HEK293 (cell line): ENCODE results near the gene FAAH.
A peak's percentile ranks its signal among the peaks of the same experiment; 100 is the strongest.

Experiments used
- CTCF ChIA-PET: fragments of 350-600 bp; formaldehyde crosslinking; extraction: SDS; loops from one replicate; lab custom pipeline; 2021; ENCODE audit warnings: antibody characterized with exemption; lab: Yijun Ruan, JAX
- POLR2A ChIA-PET: fragments of 300-600 bp; formaldehyde crosslinking; extraction: SDS; loops from one replicate; lab custom pipeline; 2020; ENCODE audit warnings: antibody characterized with exemption, inconsistent platforms; lab: Yijun Ruan, JAX
- H3K27ac ChIP-seq: fragments of 200-500 bp; sonication (Bioruptor generic); 2 replicates; pipeline ENCODE4 v1.5.1; 2014; ENCODE audit warnings: low read depth, low read length, control low read depth, inconsistent platforms; ENCODE audit errors: extremely low read depth
- H3K36me3 ChIP-seq, 2 experiments: fragments of 200-500 bp in 1 of 2; sonication (Bioruptor generic) in 1 of 2; 1 replicate in 1 of 2; 2 replicates in 1 of 2; pipeline ENCODE4 v1.5.1; 2014 to 2017; ENCODE audit warnings: inconsistent platforms in 2 of 2, low read length in 2 of 2; ENCODE audit not compliant: control insufficient read depth in 2 of 2, insufficient read depth in 1 of 2
- H3K4me1 ChIP-seq: fragments of 200-500 bp; sonication (Bioruptor generic); 2 replicates; pipeline ENCODE4 v1.5.1; 2014; ENCODE audit warnings: mild to moderate bottlenecking, low read length, inconsistent platforms; ENCODE audit not compliant: control insufficient read depth, insufficient read depth
- H3K4me3 ChIP-seq: 2 replicates; pipeline ENCODE4 v1.5.1; 2011; ENCODE audit warnings: low read depth, mild to moderate bottlenecking, control low read depth, low read length, moderate library complexity
- H3K9me3 ChIP-seq: fragments of 200-500 bp; sonication (Bioruptor generic); 2 replicates; pipeline ENCODE4 v1.5.1; 2014; ENCODE audit warnings: low read depth, low read length, inconsistent platforms; ENCODE audit not compliant: control insufficient read depth, insufficient read depth
- EGR2 ChIP-seq: fragments of 450-650 bp; formaldehyde crosslinking; IDR thresholded peaks from 2 replicates; pipeline ENCODE4 v1.5.1; 2016; ENCODE audit warnings: low read depth, missing biosample characterization, missing genetic modification characterization
- ELK4 ChIP-seq: IDR thresholded peaks from 2 replicates; pipeline ENCODE4 v1.6.1; 2011; ENCODE audit warnings: mild to moderate bottlenecking, low read depth, low read length, borderline replicate concordance
- GFI1B ChIP-seq: fragments of 450-650 bp; formaldehyde crosslinking; IDR thresholded peaks from 2 replicates; pipeline ENCODE4 v1.5.1; 2016; ENCODE audit warnings: missing biosample characterization, missing genetic modification characterization
- GLI2 ChIP-seq: fragments of 450-650 bp; formaldehyde crosslinking; IDR thresholded peaks from 2 replicates; pipeline ENCODE4; 2017; ENCODE audit warnings: missing biosample characterization, missing genetic modification characterization, low read depth, borderline replicate concordance
- HOXC10 ChIP-seq: sonication (generic); formaldehyde crosslinking; IDR thresholded peaks from 2 replicates; pipeline ENCODE4 v1.8.1; 2023; ENCODE audit warnings: mild to moderate bottlenecking, missing genetic modification reagents
- PRDM1 ChIP-seq: fragments of 450-650 bp; formaldehyde crosslinking; IDR thresholded peaks from 2 replicates; pipeline ENCODE4; 2016; ENCODE audit warnings: missing biosample characterization, missing genetic modification characterization
- SP7 ChIP-seq: fragments of 450-650 bp; formaldehyde crosslinking; IDR thresholded peaks from 2 replicates; pipeline ENCODE4 v1.5.1; 2016; ENCODE audit warnings: missing biosample characterization, missing genetic modification characterization
- ZFHX2 ChIP-seq: fragments of 450-650 bp; formaldehyde crosslinking; conservative IDR thresholded peaks from 2 replicates; pipeline ENCODE4 v1.5.1; 2016; ENCODE audit warnings: missing biosample characterization, missing genetic modification characterization
- ZFP41 ChIP-seq: fragments of 450-650 bp; formaldehyde crosslinking; IDR thresholded peaks from 2 replicates; pipeline ENCODE4 v1.5.1; 2016; ENCODE audit warnings: missing biosample characterization, missing genetic modification characterization, borderline replicate concordance
- ZNF121 ChIP-seq: fragments of 450-650 bp; formaldehyde crosslinking; IDR thresholded peaks from 2 replicates; pipeline ENCODE4 v1.5.1; 2016; ENCODE audit warnings: missing biosample characterization, missing genetic modification characterization
- ZNF174 ChIP-seq: fragments of 450-650 bp; formaldehyde crosslinking; IDR thresholded peaks from 2 replicates; pipeline ENCODE4 v1.5.0; 2017; ENCODE audit warnings: missing biosample characterization, mild to moderate bottlenecking, missing genetic modification characterization
- ZNF214 ChIP-seq: fragments of 450-650 bp; formaldehyde crosslinking; IDR thresholded peaks from 2 replicates; pipeline ENCODE4 v1.5.1; 2017; ENCODE audit warnings: missing biosample characterization, mild to moderate bottlenecking, missing genetic modification characterization, borderline replicate concordance
- ZNF23 ChIP-seq: fragments of 450-650 bp; formaldehyde crosslinking; IDR thresholded peaks from 2 replicates; pipeline ENCODE4 v1.5.1; 2016; ENCODE audit warnings: missing biosample characterization, missing genetic modification characterization, borderline replicate concordance
- ZNF24 ChIP-seq: fragments of 450-650 bp; formaldehyde crosslinking; IDR thresholded peaks from 2 replicates; pipeline ENCODE4 v1.5.1; 2016; ENCODE audit warnings: missing biosample characterization, missing genetic modification characterization
- ZNF292 ChIP-seq: fragments of 450-650 bp; formaldehyde crosslinking; IDR thresholded peaks from 2 replicates; pipeline ENCODE4 v1.5.1; 2016; ENCODE audit warnings: low read depth, missing biosample characterization, missing genetic modification characterization, borderline replicate concordance
- ZNF324 ChIP-seq: fragments of 450-650 bp; formaldehyde crosslinking; IDR thresholded peaks from 2 replicates; pipeline ENCODE4 v1.5.1; 2016; ENCODE audit warnings: missing biosample characterization, missing genetic modification characterization
- ZNF391 ChIP-seq: fragments of 450-650 bp; formaldehyde crosslinking; IDR thresholded peaks from 2 replicates; pipeline ENCODE4 v1.5.1; 2016; ENCODE audit warnings: low read depth, missing biosample characterization, missing genetic modification characterization, borderline replicate concordance
- ZNF488 ChIP-seq: fragments of 450-650 bp; formaldehyde crosslinking; IDR thresholded peaks from 2 replicates; pipeline ENCODE4 v1.5.1; 2016; ENCODE audit warnings: missing biosample characterization, missing genetic modification characterization
- ZNF510 ChIP-seq: fragments of 450-650 bp; formaldehyde crosslinking; IDR thresholded peaks from 2 replicates; pipeline ENCODE4 v1.5.1; 2018; ENCODE audit warnings: mild to moderate bottlenecking, missing genetic modification characterization, missing biosample characterization; ENCODE audit not compliant: insufficient replicate concordance
- ZNF555 ChIP-seq: fragments of 450-650 bp; formaldehyde crosslinking; conservative IDR thresholded peaks from 2 replicates; pipeline ENCODE4 v1.5.1; 2017; ENCODE audit warnings: missing biosample characterization, mild to moderate bottlenecking, missing genetic modification characterization, inconsistent platforms
- ZNF560 ChIP-seq: fragments of 450-650 bp; formaldehyde crosslinking; IDR thresholded peaks from 2 replicates; pipeline ENCODE4 v1.5.1; 2017; ENCODE audit warnings: missing biosample characterization, missing genetic modification characterization, borderline replicate concordance
- ZNF585B ChIP-seq: fragments of 450-650 bp; formaldehyde crosslinking; IDR thresholded peaks from 2 replicates; pipeline ENCODE4 v1.5.1; 2016; ENCODE audit warnings: missing biosample characterization, missing genetic modification characterization
- ZNF610 ChIP-seq: fragments of 450-650 bp; formaldehyde crosslinking; IDR thresholded peaks from 2 replicates; pipeline ENCODE4 v1.5.1; 2016; ENCODE audit warnings: missing biosample characterization, missing genetic modification characterization, borderline replicate concordance
- ZNF621 ChIP-seq: fragments of 450-650 bp; formaldehyde crosslinking; IDR thresholded peaks from 2 replicates; pipeline ENCODE4 v1.5.1; 2017; ENCODE audit warnings: missing biosample characterization, missing genetic modification characterization
- ZSCAN5A ChIP-seq: fragments of 450-650 bp; formaldehyde crosslinking; IDR thresholded peaks from 2 replicates; pipeline ENCODE4 v1.5.1; 2016; ENCODE audit warnings: missing biosample characterization, missing genetic modification characterization
- TF ChIP-seq, protein P1 (sequence below): fragments of 450-650 bp; formaldehyde crosslinking; IDR thresholded peaks from 2 replicates; pipeline ENCODE4 v1.5.1; 2016; ENCODE audit warnings: missing biosample characterization, missing genetic modification characterization
- TF ChIP-seq, protein P2 (sequence below): fragments of 450-650 bp; formaldehyde crosslinking; IDR thresholded peaks from 2 replicates; pipeline ENCODE4 v1.5.1; 2016; ENCODE audit warnings: missing biosample characterization, missing genetic modification characterization

The FAAH gene

DNA sequence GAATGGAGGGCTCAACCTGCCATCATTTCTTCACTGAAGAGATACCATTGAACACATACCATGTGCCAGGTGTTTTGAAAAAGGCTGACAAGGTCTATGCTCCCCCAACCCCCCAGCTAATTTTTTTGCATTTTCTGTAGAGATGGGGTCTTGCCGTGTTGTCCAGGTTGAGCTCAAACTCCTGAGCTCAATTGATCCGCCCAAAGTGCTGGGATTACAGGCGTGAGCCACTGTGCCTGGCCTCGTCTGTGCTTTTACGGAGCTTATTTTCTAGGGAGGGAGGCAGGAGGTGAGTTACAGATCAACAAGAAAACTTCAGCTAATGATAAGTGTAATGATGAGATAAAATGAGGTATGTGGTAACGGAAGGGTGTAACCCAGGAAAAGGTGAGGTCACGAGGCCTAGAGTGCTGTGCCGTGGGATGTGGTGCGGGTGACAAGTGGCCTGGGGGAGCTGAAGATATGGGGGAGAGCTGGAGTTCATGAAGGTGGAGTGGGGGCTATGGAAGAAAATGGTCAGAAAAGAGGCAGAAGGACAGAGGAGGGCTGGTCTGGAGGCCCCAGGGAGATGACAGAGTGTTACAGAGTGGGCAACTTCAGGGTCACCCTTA lies 28.2 kb downstream of the FAAH start:
- POLR2A ChIA-PET = no interaction called here
- no peaks in the 10 kb centered on the region for H3K9me3 ChIP-seq
- H3K36me3 ChIP-seq = no peaks in the 10 kb centered on the region
- H3K4me1 ChIP-seq = no peaks in the 10 kb centered on the region
- TF ChIP-seq ZNF610 (tag by site-specific recombination) (no peak), ZNF391 (tag by site-specific recombination) (no peak), ZNF24 (tag by site-specific recombination) (no peak), ZFHX2 (tag by site-specific recombination) (0 out of 2 replicates have a peak, but pooled peaks have one; percentile 19), ZNF585B (tag by site-specific recombination) (no peak), ZNF324 (no peak), ZNF121 (tag by site-specific recombination) (peak; percentile 64; the same call in 1 of the 2 replicates), PRDM1 (no peak), ZNF560 (tag by site-specific recombination) (no peak), SP7 (tag by site-specific recombination) (no peak), ZNF174 (no peak), ZNF555 (tag by site-specific recombination) (no peak), EGR2 (tag by site-specific recombination) (peak; percentile 66)
- TF ChIP-seq, protein P1, sequence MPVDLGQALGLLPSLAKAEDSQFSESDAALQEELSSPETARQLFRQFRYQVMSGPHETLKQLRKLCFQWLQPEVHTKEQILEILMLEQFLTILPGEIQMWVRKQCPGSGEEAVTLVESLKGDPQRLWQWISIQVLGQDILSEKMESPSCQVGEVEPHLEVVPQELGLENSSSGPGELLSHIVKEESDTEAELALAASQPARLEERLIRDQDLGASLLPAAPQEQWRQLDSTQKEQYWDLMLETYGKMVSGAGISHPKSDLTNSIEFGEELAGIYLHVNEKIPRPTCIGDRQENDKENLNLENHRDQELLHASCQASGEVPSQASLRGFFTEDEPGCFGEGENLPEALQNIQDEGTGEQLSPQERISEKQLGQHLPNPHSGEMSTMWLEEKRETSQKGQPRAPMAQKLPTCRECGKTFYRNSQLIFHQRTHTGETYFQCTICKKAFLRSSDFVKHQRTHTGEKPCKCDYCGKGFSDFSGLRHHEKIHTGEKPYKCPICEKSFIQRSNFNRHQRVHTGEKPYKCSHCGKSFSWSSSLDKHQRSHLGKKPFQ (tag by site-specific recombination) = no peak
- no peak overlapping the region for H3K27ac ChIP-seq
- no peak overlapping the region for H3K4me3 ChIP-seq
- CTCF ChIA-PET = interaction anchor here (0.7 to 2.8 kb wide), 5 partner anchors 11 to 105 kb away, joined by 3 to 19 read pairs (median 4); no protein-coding TSS in a partner anchor

GRCh38 chr1:46423574-46424240 lies 29.6 kb downstream of the FAAH start:
- Histone ChIP-seq H3K27ac (no peak overlapping the region), H3K4me3 (no peak overlapping the region), H3K36me3 (no peaks in the 10 kb centered on the region), H3K4me1 (no peaks in the 10 kb centered on the region), H3K9me3 (no peaks in the 10 kb centered on the region)
- POLR2A ChIA-PET = no interaction called here
- CTCF ChIA-PET = interaction anchor here (1.2 kb wide), 1 partner anchor 23 kb away, joined by 3 read pairs; no protein-coding TSS in a partner anchor
- TF ChIP-seq ZNF214 (tag by site-specific recombination) = no peak
- TF ChIP-seq ZNF23 (tag by site-specific recombination) = no peak
- no peak for TF ChIP-seq ELK4
- no peak for TF ChIP-seq ZNF610 (tag by site-specific recombination)
- TF ChIP-seq ZSCAN5A (tag by site-specific recombination) = no peak
- TF ChIP-seq GFI1B (tag by site-specific recombination) = no peak
- TF ChIP-seq ZNF488 (tag by site-specific recombination) = no peak
- TF ChIP-seq ZNF292 (tag by site-specific recombination) = no peak
- TF ChIP-seq ZNF510 (tag by site-specific recombination) = no peak
- no peak for TF ChIP-seq GLI2
- no peak for TF ChIP-seq EGR2 (tag by site-specific recombination)
- no peak for TF ChIP-seq ZFP41 (tag by site-specific recombination)
- no peak for TF ChIP-seq HOXC10 (CRISPR knock-in tag)
- TF ChIP-seq, protein P2, sequence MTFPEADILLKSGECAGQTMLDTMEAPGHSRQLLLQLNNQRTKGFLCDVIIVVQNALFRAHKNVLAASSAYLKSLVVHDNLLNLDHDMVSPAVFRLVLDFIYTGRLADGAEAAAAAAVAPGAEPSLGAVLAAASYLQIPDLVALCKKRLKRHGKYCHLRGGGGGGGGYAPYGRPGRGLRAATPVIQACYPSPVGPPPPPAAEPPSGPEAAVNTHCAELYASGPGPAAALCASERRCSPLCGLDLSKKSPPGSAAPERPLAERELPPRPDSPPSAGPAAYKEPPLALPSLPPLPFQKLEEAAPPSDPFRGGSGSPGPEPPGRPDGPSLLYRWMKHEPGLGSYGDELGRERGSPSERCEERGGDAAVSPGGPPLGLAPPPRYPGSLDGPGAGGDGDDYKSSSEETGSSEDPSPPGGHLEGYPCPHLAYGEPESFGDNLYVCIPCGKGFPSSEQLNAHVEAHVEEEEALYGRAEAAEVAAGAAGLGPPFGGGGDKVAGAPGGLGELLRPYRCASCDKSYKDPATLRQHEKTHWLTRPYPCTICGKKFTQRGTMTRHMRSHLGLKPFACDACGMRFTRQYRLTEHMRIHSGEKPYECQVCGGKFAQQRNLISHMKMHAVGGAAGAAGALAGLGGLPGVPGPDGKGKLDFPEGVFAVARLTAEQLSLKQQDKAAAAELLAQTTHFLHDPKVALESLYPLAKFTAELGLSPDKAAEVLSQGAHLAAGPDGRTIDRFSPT (tag by site-specific recombination) = no peak
- TF ChIP-seq ZNF621 (tag by site-specific recombination) = no peak
